IPS-18c (cell line): ENCODE results near the gene ABCA6.
"Not testable (repeated sequence)": the region's sequence is repeated elsewhere in the genome, so short reads cannot be mapped to it uniquely, and the experiment has no call there.

ENCODE experiments used
- H3K4me3 ChIP-seq: 2 replicates; pipeline ENCODE4 v1.7.0; 2013; ENCODE audit warnings: low read depth, mild to moderate bottlenecking, low read length, moderate library complexity; ENCODE audit not compliant: insufficient read depth
- H3K9me3 ChIP-seq: one replicate; pipeline ENCODE4 v1.6.1; 2013; ENCODE audit warnings: mild to moderate bottlenecking, low read length, moderate library complexity; ENCODE audit not compliant: control insufficient read depth, insufficient read depth

ABCA6 gene

GRCh38 chr17:69090365-69090764 is 51.3 kb downstream of the ABCA6 start:
- H3K4me3 ChIP-seq, result no peak overlapping the region
- no peaks in the 10 kb centered on the region for H3K9me3 ChIP-seq

- Histone ChIP-seq H3K9me3 (no peaks in the 10 kb centered on the region), H3K4me3 (no peak overlapping the region)
Measured at GRCh38 chr17:69088643-69089200, 53.0 kb downstream of the ABCA6 start.

GRCh38 chr17:69086641-69087040 is 55.1 kb downstream of the ABCA6 start:
- H3K9me3 ChIP-seq, result peaks cover 3% of the 10 kb centered on the region
- no peak overlapping the region for H3K4me3 ChIP-seq

- no peak overlapping the region for H3K4me3 ChIP-seq
- peaks cover 3% of the 10 kb centered on the region for H3K9me3 ChIP-seq
Measured at GRCh38 chr17:69084911-69085310, 56.8 kb downstream of the ABCA6 start.

- Histone ChIP-seq H3K9me3 (peaks cover 3% of the 10 kb centered on the region), H3K4me3 (no peak overlapping the region)
Measured at GRCh38 chr17:69082696-69083095, 59.0 kb downstream of the ABCA6 start.

GRCh38 chr17:69078864-69079263 is 62.8 kb downstream of the ABCA6 start:
- peaks cover 3% of the 10 kb centered on the region for H3K9me3 ChIP-seq
- no peak overlapping the region for H3K4me3 ChIP-seq

- no peak overlapping the region for H3K4me3 ChIP-seq
- H3K9me3 ChIP-seq, result no peaks in the 10 kb centered on the region
Measured at GRCh38 chr17:69075823-69076222, 65.9 kb downstream of the ABCA6 start.

- H3K9me3 ChIP-seq, H3K4me3 ChIP-seq: not testable (repeated sequence)
Measured at GRCh38 chr17:69073392-69073791, 68.3 kb downstream of the ABCA6 start.

GRCh38 chr17:69072803-69073256 is 68.9 kb downstream of the ABCA6 start:
- H3K4me3 ChIP-seq, H3K9me3 ChIP-seq: not testable (repeated sequence)

GRCh38 chr17:69071233-69071586 is 70.5 kb downstream of the ABCA6 start:
- H3K4me3 ChIP-seq, H3K9me3 ChIP-seq: not testable (repeated sequence)

GRCh38 chr17:69070378-69071232 is 71.1 kb downstream of the ABCA6 start:
- H3K9me3 ChIP-seq, H3K4me3 ChIP-seq: not testable (repeated sequence)

GRCh38 chr17:69069226-69069750 is 72.4 kb downstream of the ABCA6 start:
- Histone ChIP-seq H3K9me3 (no peaks in the 10 kb centered on the region), H3K4me3 (no peak overlapping the region)

GRCh38 chr17:69067274-69068047 is 74.2 kb downstream of the ABCA6 start:
- Histone ChIP-seq H3K9me3 (no peaks in the 10 kb centered on the region), H3K4me3 (no peak overlapping the region)

- H3K4me3 ChIP-seq, result no peak overlapping the region
- H3K9me3 ChIP-seq, result no peaks in the 10 kb centered on the region
Measured at GRCh38 chr17:69066482-69066881, 75.2 kb downstream of the ABCA6 start.

GRCh38 chr17:69065113-69065512 is 76.6 kb downstream of the ABCA6 start:
- H3K9me3 ChIP-seq, result no peaks in the 10 kb centered on the region
- H3K4me3 ChIP-seq, result no peak overlapping the region

- no peak overlapping the region for H3K4me3 ChIP-seq
- no peaks in the 10 kb centered on the region for H3K9me3 ChIP-seq
Measured at GRCh38 chr17:69064476-69064875, 77.2 kb downstream of the ABCA6 start.

GRCh38 chr17:69064001-69064400 is 77.7 kb downstream of the ABCA6 start:
- no peak overlapping the region for H3K4me3 ChIP-seq

More at GRCh38 chr17:69064001-69064400, 77.7 kb downstream of the ABCA6 start:
- H3K9me3 ChIP-seq, result no peaks in the 10 kb centered on the region
